B cell (primary cell): ENCODE data around the gene TAF9.

Source experiments
- EZH2 ChIP-seq: IDR thresholded peaks from 2 replicates; pipeline ENCODE4 v1.6.1; 2012; ENCODE audit warnings: borderline replicate concordance, low read depth, mild to moderate bottlenecking, moderate library complexity, low read length; ENCODE audit not compliant: insufficient read depth, poor library complexity, severe bottlenecking
- TF ChIP-seq, protein P1 (sequence below): fragments of 200-600 bp; IDR thresholded peaks from one replicate; pipeline ENCODE4 v1.8.0; 2022; ENCODE audit warnings: antibody characterized with exemption, mild to moderate bottlenecking

GRCh38 chr5:69317391-69317790, 51.9 kb downstream of the TAF9 start:
- TF ChIP-seq, protein P1, sequence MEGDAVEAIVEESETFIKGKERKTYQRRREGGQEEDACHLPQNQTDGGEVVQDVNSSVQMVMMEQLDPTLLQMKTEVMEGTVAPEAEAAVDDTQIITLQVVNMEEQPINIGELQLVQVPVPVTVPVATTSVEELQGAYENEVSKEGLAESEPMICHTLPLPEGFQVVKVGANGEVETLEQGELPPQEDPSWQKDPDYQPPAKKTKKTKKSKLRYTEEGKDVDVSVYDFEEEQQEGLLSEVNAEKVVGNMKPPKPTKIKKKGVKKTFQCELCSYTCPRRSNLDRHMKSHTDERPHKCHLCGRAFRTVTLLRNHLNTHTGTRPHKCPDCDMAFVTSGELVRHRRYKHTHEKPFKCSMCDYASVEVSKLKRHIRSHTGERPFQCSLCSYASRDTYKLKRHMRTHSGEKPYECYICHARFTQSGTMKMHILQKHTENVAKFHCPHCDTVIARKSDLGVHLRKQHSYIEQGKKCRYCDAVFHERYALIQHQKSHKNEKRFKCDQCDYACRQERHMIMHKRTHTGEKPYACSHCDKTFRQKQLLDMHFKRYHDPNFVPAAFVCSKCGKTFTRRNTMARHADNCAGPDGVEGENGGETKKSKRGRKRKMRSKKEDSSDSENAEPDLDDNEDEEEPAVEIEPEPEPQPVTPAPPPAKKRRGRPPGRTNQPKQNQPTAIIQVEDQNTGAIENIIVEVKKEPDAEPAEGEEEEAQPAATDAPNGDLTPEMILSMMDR = no peak
- no peak for TF ChIP-seq EZH2
